ENCODE measurements around the gene SEMA4C.

DNA sequence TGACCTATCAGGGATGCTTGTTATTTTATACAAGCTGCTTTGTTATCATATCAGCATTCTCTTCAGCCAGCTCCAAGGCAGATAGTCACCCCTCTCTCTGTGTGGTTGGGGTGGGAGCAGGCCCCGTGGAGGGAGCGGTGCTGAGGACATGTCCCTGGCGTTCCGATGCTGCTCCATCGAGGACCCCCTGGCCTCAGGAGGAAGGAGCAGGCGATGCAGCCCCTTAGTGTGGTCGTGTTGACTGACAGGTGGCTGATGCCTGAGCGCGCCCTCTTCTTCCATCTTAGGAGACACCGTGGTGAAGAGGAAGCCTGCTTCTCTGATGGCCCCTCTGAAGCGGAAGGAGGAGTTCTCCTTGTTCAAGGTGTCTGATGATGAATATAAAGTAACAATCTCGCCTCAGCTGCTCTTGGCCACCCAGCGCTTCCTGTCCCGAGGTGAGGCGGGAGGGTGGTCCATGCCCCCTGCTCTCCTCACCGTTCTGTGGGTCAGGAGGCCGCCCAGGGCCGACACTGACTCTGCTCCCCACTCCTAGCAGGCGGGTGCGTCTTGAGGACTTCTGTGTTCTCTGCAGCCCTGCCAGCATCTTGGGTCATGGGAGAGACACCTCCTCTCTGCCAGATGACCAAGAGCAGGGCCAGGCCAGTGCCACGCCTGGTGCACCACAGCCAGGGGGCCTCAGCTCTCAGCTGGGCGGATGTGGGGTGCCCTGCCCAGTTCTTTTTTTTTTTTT is 43.2 kb downstream of the SEMA4C start:
- TF ChIP-seq, protein P1, sequence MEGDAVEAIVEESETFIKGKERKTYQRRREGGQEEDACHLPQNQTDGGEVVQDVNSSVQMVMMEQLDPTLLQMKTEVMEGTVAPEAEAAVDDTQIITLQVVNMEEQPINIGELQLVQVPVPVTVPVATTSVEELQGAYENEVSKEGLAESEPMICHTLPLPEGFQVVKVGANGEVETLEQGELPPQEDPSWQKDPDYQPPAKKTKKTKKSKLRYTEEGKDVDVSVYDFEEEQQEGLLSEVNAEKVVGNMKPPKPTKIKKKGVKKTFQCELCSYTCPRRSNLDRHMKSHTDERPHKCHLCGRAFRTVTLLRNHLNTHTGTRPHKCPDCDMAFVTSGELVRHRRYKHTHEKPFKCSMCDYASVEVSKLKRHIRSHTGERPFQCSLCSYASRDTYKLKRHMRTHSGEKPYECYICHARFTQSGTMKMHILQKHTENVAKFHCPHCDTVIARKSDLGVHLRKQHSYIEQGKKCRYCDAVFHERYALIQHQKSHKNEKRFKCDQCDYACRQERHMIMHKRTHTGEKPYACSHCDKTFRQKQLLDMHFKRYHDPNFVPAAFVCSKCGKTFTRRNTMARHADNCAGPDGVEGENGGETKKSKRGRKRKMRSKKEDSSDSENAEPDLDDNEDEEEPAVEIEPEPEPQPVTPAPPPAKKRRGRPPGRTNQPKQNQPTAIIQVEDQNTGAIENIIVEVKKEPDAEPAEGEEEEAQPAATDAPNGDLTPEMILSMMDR (IDR thresholded peaks at IDR 0.05) = no peak
- no peak for TF ChIP-seq ZFX (IDR thresholded peaks at IDR 0.05; ENCODE audit: borderline replicate concordance)
